ENCODE measurements around the gene HSP90AB1. TPM values are rescaled to one million over a fixed set of nuclear protein-coding genes. Genes with fewer than 3 reads are reported as not detected.

The HSP90AB1 gene
- 1,821 and 1,973 TPM in 2 replicates for total RNA-seq (2014; rRNA removed; shearing (Covaris generic))

- Histone ChIP-seq H3K36me3 (replicated peaks; ENCODE audit: control insufficient read depth, insufficient read depth, low read length) (peaks cover 32% of the 10 kb centered on the region), H3K4me3 (ENCODE audit: insufficient read depth, low read depth, low read length) (peak within 1 kb of the TSS; percentile 96), H3K27me3 (ENCODE audit: control insufficient read depth, insufficient read depth, low read length) (no peaks in the 10 kb centered on the region)
- DNase-seq = peak; percentile 97
Measured at GRCh38 chr6:44246663-44247337, at the start of gene HSP90AB1. Gene HSP90AB1, plus strand, starts transcription at chr6:44247101. Its CDS starts 1,529 bp downstream, at chr6:44248630.

DNA sequence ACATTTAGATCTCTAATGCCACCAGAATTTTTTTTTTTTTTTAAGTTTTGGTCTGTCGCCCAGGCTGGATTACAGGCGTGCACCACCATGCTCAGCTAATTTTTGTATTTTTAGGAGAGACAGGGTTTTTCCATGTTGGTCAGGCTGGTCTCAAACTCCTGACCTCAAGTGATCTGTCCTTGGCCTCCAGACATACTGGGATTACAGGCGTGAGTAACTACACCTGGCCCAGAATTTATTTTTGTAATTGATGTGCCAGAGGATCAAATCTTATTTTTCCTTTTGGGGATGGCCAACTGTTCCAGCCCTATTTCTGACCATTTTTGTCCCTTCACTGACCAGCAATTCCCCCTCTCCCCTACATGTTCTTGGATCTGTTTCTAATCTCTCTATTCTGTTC is 48.2 kb upstream of the HSP90AB1 start:
- Histone ChIP-seq H3K4me3 (ENCODE audit: insufficient read depth, low read depth, low read length) (no peak overlapping the region), H3K36me3 (replicated peaks; ENCODE audit: control insufficient read depth, insufficient read depth, low read length) (no peaks in the 10 kb centered on the region), H3K27me3 (ENCODE audit: control insufficient read depth, insufficient read depth, low read length) (no peaks in the 10 kb centered on the region)
- no peak for DNase-seq

GRCh38 chr6:44199883-44200282 is 47.0 kb upstream of the HSP90AB1 start:
- Histone ChIP-seq H3K4me3 (ENCODE audit: insufficient read depth, low read depth, low read length) (no peak overlapping the region), H3K27me3 (ENCODE audit: control insufficient read depth, insufficient read depth, low read length) (no peaks in the 10 kb centered on the region), H3K36me3 (replicated peaks; ENCODE audit: control insufficient read depth, insufficient read depth, low read length) (no peaks in the 10 kb centered on the region)
- DNase-seq = no peak

GRCh38 chr6:44201200-44201599 is 45.7 kb upstream of the HSP90AB1 start:
- DNase-seq = no peak
- Histone ChIP-seq H3K36me3 (replicated peaks; ENCODE audit: control insufficient read depth, insufficient read depth, low read length) (no peaks in the 10 kb centered on the region), H3K4me3 (ENCODE audit: insufficient read depth, low read depth, low read length) (no peak overlapping the region), H3K27me3 (ENCODE audit: control insufficient read depth, insufficient read depth, low read length) (no peaks in the 10 kb centered on the region)

GRCh38 chr6:44201638-44202303 is 45.1 kb upstream of the HSP90AB1 start:
- no peak for DNase-seq
- no peaks in the 10 kb centered on the region for H3K36me3 ChIP-seq (replicated peaks; ENCODE audit: control insufficient read depth, insufficient read depth, low read length)
- H3K27me3 ChIP-seq (ENCODE audit: control insufficient read depth, insufficient read depth, low read length) = no peaks in the 10 kb centered on the region
- no peak overlapping the region for H3K4me3 ChIP-seq (ENCODE audit: insufficient read depth, low read depth, low read length)

DNA sequence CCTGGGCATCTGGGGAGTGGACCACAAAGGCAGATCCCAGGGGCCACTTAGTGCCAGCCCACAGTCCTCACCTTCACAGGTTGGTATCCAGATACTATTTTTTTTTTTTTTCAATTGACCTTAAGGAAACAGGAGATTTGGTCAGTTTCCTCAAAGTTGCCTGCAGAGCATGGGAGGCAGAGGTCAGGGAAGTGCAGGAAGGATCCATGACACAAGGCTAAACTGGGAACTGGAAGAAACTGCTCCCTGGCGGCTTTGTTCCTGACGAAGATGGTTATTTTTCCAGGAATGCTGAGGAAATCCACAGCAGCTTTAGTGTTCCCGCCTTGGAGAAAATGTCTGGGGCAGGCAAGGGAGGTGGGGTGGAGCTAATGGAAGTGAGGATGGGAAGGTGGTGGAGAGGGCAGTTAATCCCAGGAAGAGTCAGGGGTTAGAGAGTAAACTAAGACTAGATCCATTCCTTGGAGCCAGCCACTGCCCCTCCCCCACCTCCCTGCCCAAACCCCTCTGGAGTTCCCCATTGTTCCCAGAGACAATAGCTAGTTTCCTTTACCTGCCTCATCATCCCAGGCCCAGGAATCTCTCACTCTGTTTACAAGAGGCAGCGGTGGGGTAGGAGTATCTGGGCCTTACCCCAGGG is 44.4 kb upstream of the HSP90AB1 start:
- Histone ChIP-seq H3K4me3 (ENCODE audit: insufficient read depth, low read depth, low read length) (no peak overlapping the region), H3K27me3 (ENCODE audit: control insufficient read depth, insufficient read depth, low read length) (no peaks in the 10 kb centered on the region), H3K36me3 (replicated peaks; ENCODE audit: control insufficient read depth, insufficient read depth, low read length) (no peaks in the 10 kb centered on the region)
- peak; percentile 82 for DNase-seq

DNA sequence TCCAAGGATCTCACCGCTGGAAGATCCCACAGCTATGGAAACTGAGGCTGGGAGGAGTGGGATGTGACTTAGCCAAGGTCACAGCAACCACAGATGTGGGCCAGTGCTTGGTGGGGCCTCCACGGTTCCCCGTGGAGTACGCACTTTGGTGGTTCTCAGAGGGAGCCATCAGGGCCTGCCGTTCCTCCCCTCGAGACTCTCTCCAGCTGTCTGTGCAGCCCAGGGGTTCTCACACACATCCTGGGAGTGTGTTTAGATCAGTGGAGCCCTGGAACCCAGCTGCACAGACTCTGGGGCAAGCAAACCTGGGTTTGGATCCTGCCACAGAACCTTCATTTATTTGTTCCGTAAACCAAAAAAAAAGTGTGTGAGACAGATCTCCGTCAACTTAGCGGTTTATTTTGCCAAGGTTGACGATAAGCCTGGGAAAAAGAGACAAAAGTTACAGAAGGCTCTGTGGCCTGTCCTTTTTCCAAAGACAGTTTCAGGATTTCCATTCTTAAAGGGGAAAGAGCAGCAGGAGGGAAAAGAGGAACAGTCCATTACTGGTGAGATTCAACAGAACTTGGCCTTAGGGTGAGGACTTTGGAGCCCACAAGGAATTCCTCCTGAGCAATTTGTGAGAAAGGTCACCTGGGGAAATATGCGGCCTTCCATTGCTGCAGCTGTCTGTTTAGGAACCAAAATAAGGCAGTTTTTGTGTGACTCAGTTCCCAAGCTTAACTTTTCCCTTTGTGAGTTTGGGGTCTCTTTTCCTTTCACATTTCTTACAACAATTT is 43.7 kb upstream of the HSP90AB1 start:
- no peak overlapping the region for H3K4me3 ChIP-seq (ENCODE audit: insufficient read depth, low read depth, low read length)
- no peaks in the 10 kb centered on the region for H3K27me3 ChIP-seq (ENCODE audit: control insufficient read depth, insufficient read depth, low read length)
- no peak for DNase-seq
- H3K36me3 ChIP-seq (replicated peaks; ENCODE audit: control insufficient read depth, insufficient read depth, low read length) = no peaks in the 10 kb centered on the region

DNA sequence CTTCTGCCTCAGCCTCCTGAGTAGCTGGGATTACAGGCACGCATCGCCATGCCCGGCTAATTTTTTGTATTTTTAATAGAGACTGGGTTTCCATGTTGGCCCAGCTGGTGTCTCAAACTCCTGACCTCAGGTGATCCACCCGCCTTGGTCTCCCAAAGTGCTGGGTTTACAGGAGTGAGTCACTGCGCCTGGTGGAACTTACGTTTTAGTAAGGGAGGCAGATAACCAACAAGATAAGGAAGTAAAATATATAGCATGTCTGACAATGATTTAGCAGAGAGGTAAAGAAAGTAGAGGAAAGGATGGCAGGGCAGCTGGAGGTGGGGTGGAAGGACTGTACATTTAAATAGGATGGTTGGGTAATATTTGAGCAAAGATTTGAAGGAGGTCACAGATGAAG is 42.9 kb upstream of the HSP90AB1 start:
- Histone ChIP-seq H3K4me3 (ENCODE audit: insufficient read depth, low read depth, low read length) (no peak overlapping the region), H3K36me3 (replicated peaks; ENCODE audit: control insufficient read depth, insufficient read depth, low read length) (no peaks in the 10 kb centered on the region), H3K27me3 (ENCODE audit: control insufficient read depth, insufficient read depth, low read length) (no peaks in the 10 kb centered on the region)
- no peak for DNase-seq

- no peaks in the 10 kb centered on the region for H3K27me3 ChIP-seq (ENCODE audit: control insufficient read depth, insufficient read depth, low read length)
- DNase-seq = no peak
- H3K36me3 ChIP-seq (replicated peaks; ENCODE audit: control insufficient read depth, insufficient read depth, low read length) = no peaks in the 10 kb centered on the region
- no peak overlapping the region for H3K4me3 ChIP-seq (ENCODE audit: insufficient read depth, low read depth, low read length)
Measured at GRCh38 chr6:44207966-44208365, 38.9 kb upstream of the HSP90AB1 start.

DNA sequence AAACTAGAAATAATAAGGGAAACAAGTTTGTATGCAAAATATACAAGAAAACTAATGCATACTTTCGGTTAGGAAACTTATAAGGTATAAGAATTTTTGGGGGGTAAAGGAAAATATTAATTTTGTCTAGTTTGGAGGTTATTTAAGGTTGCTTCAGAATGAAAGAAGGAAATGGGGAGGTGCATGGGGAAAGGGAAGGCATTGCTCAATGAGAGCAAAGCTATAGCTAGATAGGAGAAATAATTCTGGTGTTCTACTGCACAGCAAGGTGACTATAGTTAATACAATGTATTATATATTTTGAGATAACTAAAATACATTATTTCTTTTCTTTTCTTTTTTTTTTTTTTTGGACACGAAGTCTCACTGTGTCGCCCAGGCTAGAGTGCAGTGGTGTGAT is 35.6 kb upstream of the HSP90AB1 start:
- H3K36me3 ChIP-seq (replicated peaks; ENCODE audit: control insufficient read depth, insufficient read depth, low read length) = no peaks in the 10 kb centered on the region
- H3K4me3 ChIP-seq (ENCODE audit: insufficient read depth, low read depth, low read length) = no peak overlapping the region
- H3K27me3 ChIP-seq (ENCODE audit: control insufficient read depth, insufficient read depth, low read length) = no peaks in the 10 kb centered on the region
- DNase-seq = no peak

DNA sequence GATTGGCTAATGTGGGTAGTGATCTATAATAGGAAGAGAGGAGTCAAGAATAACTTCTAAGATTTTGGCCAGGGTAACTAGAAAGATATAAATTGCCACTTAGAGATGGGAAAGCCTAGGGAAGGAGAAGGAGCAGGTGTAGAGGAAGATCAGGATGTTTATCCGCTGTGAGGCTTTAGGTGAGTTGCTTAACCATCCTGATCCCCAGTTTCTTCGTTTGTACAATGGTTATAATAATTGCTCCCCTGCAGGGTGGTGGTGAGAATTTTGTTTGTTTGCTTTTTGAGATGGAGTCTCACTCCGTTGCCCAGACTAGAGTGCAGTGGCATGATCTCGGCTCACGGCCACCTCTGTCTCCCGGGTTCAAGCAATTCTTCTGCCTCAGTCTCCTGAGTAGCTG is 32.6 kb upstream of the HSP90AB1 start:
- H3K4me3 ChIP-seq (ENCODE audit: insufficient read depth, low read depth, low read length) = no peak overlapping the region
- H3K27me3 ChIP-seq (ENCODE audit: control insufficient read depth, insufficient read depth, low read length) = no peaks in the 10 kb centered on the region
- no peak for DNase-seq
- H3K36me3 ChIP-seq (replicated peaks; ENCODE audit: control insufficient read depth, insufficient read depth, low read length) = no peaks in the 10 kb centered on the region

- H3K4me3 ChIP-seq (ENCODE audit: insufficient read depth, low read depth, low read length) = no peak within 1 kb of the TSS
- H3K27me3 ChIP-seq (ENCODE audit: control insufficient read depth, insufficient read depth, low read length) = no peaks in the 10 kb centered on the region
- no peaks in the 10 kb centered on the region for H3K36me3 ChIP-seq (replicated peaks; ENCODE audit: control insufficient read depth, insufficient read depth, low read length)
- peak; percentile 74 for DNase-seq
Measured at GRCh38 chr6:44216677-44217331, 30.1 kb upstream of the HSP90AB1 start, which contains the start of gene MYMX. Gene MYMX, plus strand, starts transcription at chr6:44216926. Its CDS starts 546 bp downstream, at chr6:44217472.

- Histone ChIP-seq H3K4me3 (ENCODE audit: insufficient read depth, low read depth, low read length) (no peak overlapping the region), H3K27me3 (ENCODE audit: control insufficient read depth, insufficient read depth, low read length) (no peaks in the 10 kb centered on the region)
- peak; percentile 63 for DNase-seq
Measured at GRCh38 chr6:44217332-44218143, 29.4 kb upstream of the HSP90AB1 start.

More at GRCh38 chr6:44217332-44218143, 29.4 kb upstream of the HSP90AB1 start:
- H3K36me3 ChIP-seq (replicated peaks; ENCODE audit: control insufficient read depth, insufficient read depth, low read length) = no peaks in the 10 kb centered on the region

All from H7 (cell line).